ENCODE measurements around the gene SPPL3.

GRCh38 chr12:120736404-120737331 lies 167.5 kb downstream of the SPPL3 start:
- TF ChIP-seq CTCF (IDR thresholded peaks at IDR 0.05) (no peak), EP300 (IDR thresholded peaks at IDR 0.05) (no peak), POLR2A (IDR thresholded peaks at IDR 0.05) (no peak)

All from tibial nerve (tissue), 4 donors.